BLaER1 (cell line): ENCODE measurements around the gene STRAP.

Source experiments
- H3K27ac ChIP-seq: shearing (Covaris generic); formaldehyde crosslinking; 2 replicates; pipeline ENCODE4 v1.8.1; 2022
- H3K27me3 ChIP-seq: shearing (Covaris generic); formaldehyde crosslinking; 2 replicates; pipeline ENCODE4 v1.8.1; 2022
- H3K36me3 ChIP-seq: shearing (Covaris generic); formaldehyde crosslinking; 2 replicates; pipeline ENCODE4 v1.8.1; 2022
- H3K4me1 ChIP-seq: shearing (Covaris generic); formaldehyde crosslinking; 2 replicates; pipeline ENCODE4 v1.8.1; 2022
- H3K4me2 ChIP-seq: shearing (Covaris generic); formaldehyde crosslinking; 2 replicates; pipeline ENCODE4 v1.8.1; 2022
- H3K4me3 ChIP-seq: shearing (Covaris generic); formaldehyde crosslinking; 2 replicates; pipeline ENCODE4 v1.8.1; 2022
- H3K9ac ChIP-seq: shearing (Covaris generic); formaldehyde crosslinking; 2 replicates; pipeline ENCODE4 v1.8.1; 2022
- H3K9me3 ChIP-seq: shearing (Covaris generic); formaldehyde crosslinking; 2 replicates; pipeline ENCODE4 v1.8.1; 2022
- H4K20me1 ChIP-seq: shearing (Covaris generic); formaldehyde crosslinking; 2 replicates; pipeline ENCODE4 v1.8.1; 2022
- Cebpa-rat ChIP-seq: shearing (Covaris generic); IDR thresholded peaks from 2 replicates; pipeline ENCODE4 v1.8.1; 2022

Gene STRAP

GRCh38 chr12:15918066-15918465 lies 35.9 kb downstream of the STRAP start:
- H4K20me1 ChIP-seq, result 0 out of 2 replicates have a peak, but pooled peaks cover 19% of the 10 kb centered on the region
- no peak overlapping the region for H3K9ac ChIP-seq
- H3K27me3 ChIP-seq, result no peaks in the 10 kb centered on the region
- no peak for TF ChIP-seq Cebpa-rat
- no peak overlapping the region for H3K4me3 ChIP-seq
- H3K4me2 ChIP-seq, result no peak overlapping the region
- no peaks in the 10 kb centered on the region for H3K4me1 ChIP-seq
- peaks cover 9% of the 10 kb centered on the region; the same call in 1 of the 2 replicates for H3K36me3 ChIP-seq
- H3K27ac ChIP-seq, result no peak overlapping the region
- H3K9me3 ChIP-seq, result no peaks in the 10 kb centered on the region; the same call in 1 of the 2 replicates

DNA sequence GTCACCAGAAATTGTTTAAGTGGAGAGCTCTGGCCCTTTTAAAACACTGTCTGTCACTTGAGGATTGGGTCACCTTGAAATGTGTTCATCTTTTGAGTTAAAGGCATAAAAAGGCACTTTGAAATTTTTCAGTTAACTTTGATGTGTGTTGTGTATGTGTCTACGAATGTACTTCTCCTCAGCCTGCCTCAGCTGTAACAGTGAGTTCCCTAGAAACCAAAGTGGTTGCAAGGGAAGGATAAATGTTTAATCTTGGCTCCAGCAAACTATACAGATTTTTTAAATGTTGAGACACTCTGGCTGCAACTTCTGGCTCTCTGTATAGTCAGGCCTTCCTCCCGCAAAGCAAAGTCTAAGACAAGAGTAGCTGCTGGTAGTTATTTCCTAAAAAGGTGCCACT lies 37.2 kb downstream of the STRAP start:
- no peak overlapping the region for H3K27ac ChIP-seq
- H3K4me2 ChIP-seq, result no peak overlapping the region
- 0 out of 2 replicates have a peak, but pooled peaks cover 19% of the 10 kb centered on the region for H4K20me1 ChIP-seq
- no peak for TF ChIP-seq Cebpa-rat
- H3K36me3 ChIP-seq, result peaks cover 9% of the 10 kb centered on the region; the same call in 1 of the 2 replicates
- no peak overlapping the region for H3K4me3 ChIP-seq
- no peaks in the 10 kb centered on the region for H3K27me3 ChIP-seq
- H3K4me1 ChIP-seq, result no peaks in the 10 kb centered on the region
- H3K9me3 ChIP-seq, result no peaks in the 10 kb centered on the region; the same call in 1 of the 2 replicates
- no peak overlapping the region for H3K9ac ChIP-seq

- H3K4me3 ChIP-seq, result no peak overlapping the region
- H3K27me3 ChIP-seq, result no peaks in the 10 kb centered on the region
- peaks cover 15% of the 10 kb centered on the region for H4K20me1 ChIP-seq
- H3K9me3 ChIP-seq, result peaks cover 7% of the 10 kb centered on the region; the same call in 1 of the 2 replicates
- no peaks in the 10 kb centered on the region for H3K36me3 ChIP-seq
- H3K4me2 ChIP-seq, result no peak overlapping the region
- no peak for TF ChIP-seq Cebpa-rat
- H3K9ac ChIP-seq, result no peak overlapping the region
- no peaks in the 10 kb centered on the region for H3K4me1 ChIP-seq
- H3K27ac ChIP-seq, result no peak overlapping the region
Measured at GRCh38 chr12:15924956-15925355, 42.8 kb downstream of the STRAP start.

GRCh38 chr12:15928346-15928745 lies 46.2 kb downstream of the STRAP start:
- H3K9ac ChIP-seq, result no peak overlapping the region
- no peak overlapping the region for H3K4me3 ChIP-seq
- peaks cover 8% of the 10 kb centered on the region for H4K20me1 ChIP-seq
- H3K4me2 ChIP-seq, result no peak overlapping the region
- no peaks in the 10 kb centered on the region for H3K27me3 ChIP-seq
- peaks cover 8% of the 10 kb centered on the region for H3K4me1 ChIP-seq
- no peaks in the 10 kb centered on the region for H3K36me3 ChIP-seq
- no peak for TF ChIP-seq Cebpa-rat
- peaks cover 7% of the 10 kb centered on the region; the same call in 1 of the 2 replicates for H3K9me3 ChIP-seq
- H3K27ac ChIP-seq, result no peak overlapping the region

- peaks cover 8% of the 10 kb centered on the region for H3K4me1 ChIP-seq
- H3K4me3 ChIP-seq, result no peak overlapping the region
- H3K4me2 ChIP-seq, result no peak overlapping the region
- no peak overlapping the region for H3K9ac ChIP-seq
- no peaks in the 10 kb centered on the region for H3K36me3 ChIP-seq
- H4K20me1 ChIP-seq, result peaks cover 8% of the 10 kb centered on the region
- no peaks in the 10 kb centered on the region for H3K27me3 ChIP-seq
- no peak overlapping the region for H3K27ac ChIP-seq
- peaks cover 7% of the 10 kb centered on the region; the same call in 1 of the 2 replicates for H3K9me3 ChIP-seq
- TF ChIP-seq Cebpa-rat, result no peak
Measured at GRCh38 chr12:15928870-15929571, 46.8 kb downstream of the STRAP start.

GRCh38 chr12:15931590-15932053 lies 49.4 kb downstream of the STRAP start:
- peaks cover 8% of the 10 kb centered on the region for H3K4me1 ChIP-seq

DNA sequence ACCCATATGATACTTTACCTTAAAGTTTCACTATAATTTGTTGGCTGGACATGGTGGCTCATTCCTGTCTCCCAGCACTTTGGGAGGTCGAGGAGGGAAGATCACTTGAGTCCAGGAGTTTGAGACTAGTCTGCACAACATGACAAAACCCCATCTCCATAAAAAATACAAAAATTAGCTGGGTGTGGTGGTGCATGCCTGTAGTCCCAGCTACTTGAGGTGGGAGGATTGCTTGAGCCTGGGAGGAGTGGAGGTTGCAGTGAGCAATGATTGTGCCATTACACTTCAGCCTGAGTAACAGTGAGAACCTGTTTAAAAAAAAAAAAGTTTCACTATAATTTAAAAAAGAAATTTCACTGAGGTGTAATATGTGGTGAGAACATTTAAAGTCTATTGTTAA lies 50.1 kb downstream of the STRAP start:
- Histone ChIP-seq H3K27me3 (no peaks in the 10 kb centered on the region), H3K9ac (no peak overlapping the region), H3K36me3 (no peaks in the 10 kb centered on the region), H3K9me3 (no peaks in the 10 kb centered on the region), H3K4me2 (no peak overlapping the region), H3K4me3 (no peak overlapping the region), H3K27ac (no peak overlapping the region), H4K20me1 (peaks cover 8% of the 10 kb centered on the region), H3K4me1 (peaks cover 8% of the 10 kb centered on the region)
- TF ChIP-seq Cebpa-rat, result no peak

More at GRCh38 chr12:15931590-15932053, 49.4 kb downstream of the STRAP start:
- H3K9me3 ChIP-seq, result peaks cover under 1% of the 10 kb centered on the region; the same call in 1 of the 2 replicates
- no peaks in the 10 kb centered on the region for H3K27me3 ChIP-seq
- no peak overlapping the region for H3K4me2 ChIP-seq
- H3K36me3 ChIP-seq, result no peaks in the 10 kb centered on the region
- H3K9ac ChIP-seq, result no peak overlapping the region
- no peak overlapping the region for H3K27ac ChIP-seq
- H4K20me1 ChIP-seq, result peaks cover 8% of the 10 kb centered on the region
- no peak overlapping the region for H3K4me3 ChIP-seq
- TF ChIP-seq Cebpa-rat, result no peak

DNA sequence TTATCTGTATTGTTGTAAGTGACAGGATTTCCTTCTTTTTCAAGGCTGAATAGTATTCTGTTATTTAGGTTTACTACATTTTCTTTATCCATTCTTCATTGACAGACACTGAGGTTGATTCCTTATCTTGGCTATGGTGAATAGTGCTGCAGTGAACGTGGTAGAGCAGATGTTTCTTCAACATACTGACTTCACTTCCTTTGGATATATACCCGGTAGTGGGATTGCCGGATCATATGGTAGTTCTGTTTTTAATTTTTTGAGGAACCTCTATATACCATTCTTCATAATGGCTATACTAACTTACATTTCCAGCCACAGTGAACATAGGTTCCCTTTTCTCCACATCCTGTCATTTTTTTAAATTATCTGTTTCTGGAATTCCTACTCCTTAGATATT lies 50.8 kb downstream of the STRAP start:
- no peak for TF ChIP-seq Cebpa-rat
- Histone ChIP-seq H4K20me1 (peaks cover 8% of the 10 kb centered on the region), H3K9ac (no peak overlapping the region), H3K27ac (no peak overlapping the region), H3K9me3 (no peaks in the 10 kb centered on the region), H3K4me2 (no peak overlapping the region), H3K4me3 (no peak overlapping the region), H3K27me3 (no peaks in the 10 kb centered on the region), H3K36me3 (no peaks in the 10 kb centered on the region), H3K4me1 (peaks cover 8% of the 10 kb centered on the region)

DNA sequence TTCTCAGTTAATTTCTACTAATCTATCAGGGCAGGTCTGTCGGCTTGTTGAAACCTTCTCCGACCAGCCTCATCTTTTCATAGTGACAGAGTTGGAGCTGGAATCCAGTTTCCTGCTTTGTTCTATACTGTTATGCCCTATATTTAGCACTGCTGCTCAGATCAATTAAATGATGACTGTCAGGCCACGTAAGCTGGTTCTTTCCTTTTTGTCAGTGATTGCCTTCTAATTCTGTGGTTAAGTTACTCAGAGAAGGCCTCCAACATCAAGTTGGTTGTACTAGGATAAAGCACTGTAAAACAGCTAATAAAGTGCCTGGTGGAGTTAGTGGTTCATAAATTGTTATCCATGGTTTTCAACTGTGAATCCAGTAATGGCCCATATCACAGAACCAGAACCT lies 51.6 kb downstream of the STRAP start:
- Histone ChIP-seq H4K20me1 (peaks cover under 1% of the 10 kb centered on the region; the same call in 1 of the 2 replicates), H3K9ac (no peak overlapping the region), H3K36me3 (peaks cover under 1% of the 10 kb centered on the region; the same call in 1 of the 2 replicates), H3K9me3 (peaks cover 1% of the 10 kb centered on the region), H3K4me1 (peaks cover 8% of the 10 kb centered on the region), H3K27ac (no peak overlapping the region), H3K4me2 (no peak overlapping the region), H3K27me3 (no peaks in the 10 kb centered on the region), H3K4me3 (no peak overlapping the region)
- TF ChIP-seq Cebpa-rat, result no peak

GRCh38 chr12:15936751-15937150 lies 54.6 kb downstream of the STRAP start:
- Histone ChIP-seq H3K9ac (no peak overlapping the region), H3K4me2 (no peak overlapping the region), H4K20me1 (no peaks in the 10 kb centered on the region), H3K4me1 (peaks cover 3% of the 10 kb centered on the region), H3K27me3 (no peaks in the 10 kb centered on the region), H3K4me3 (no peak overlapping the region), H3K9me3 (peaks cover 13% of the 10 kb centered on the region), H3K27ac (no peak overlapping the region), H3K36me3 (peaks cover 4% of the 10 kb centered on the region; the same call in 1 of the 2 replicates)
- no peak for TF ChIP-seq Cebpa-rat
